GM08714 (cell line): ENCODE data around the gene ANO10.

Experiments
- H3K4me3 ChIP-seq: fragments of 200-500 bp; sonication (Bioruptor generic); 2 replicates; pipeline ENCODE4 v1.5.1; 2014; ENCODE audit warnings: mild to moderate bottlenecking, low read length, inconsistent platforms
- ZNF274 ChIP-seq: IDR thresholded peaks from 2 replicates; pipeline ENCODE4 v1.6.1; 2012; ENCODE audit warnings: mild to moderate bottlenecking, low read depth, low read length

ANO10 gene

GRCh38 chr3:43638594-43639447 lies 17.0 kb upstream of the ANO10 start:
- no peak for TF ChIP-seq ZNF274
- H3K4me3 ChIP-seq, result no peak overlapping the region

GRCh38 chr3:43637702-43638101 lies 15.9 kb upstream of the ANO10 start:
- TF ChIP-seq ZNF274, result no peak
- no peak overlapping the region for H3K4me3 ChIP-seq

DNA sequence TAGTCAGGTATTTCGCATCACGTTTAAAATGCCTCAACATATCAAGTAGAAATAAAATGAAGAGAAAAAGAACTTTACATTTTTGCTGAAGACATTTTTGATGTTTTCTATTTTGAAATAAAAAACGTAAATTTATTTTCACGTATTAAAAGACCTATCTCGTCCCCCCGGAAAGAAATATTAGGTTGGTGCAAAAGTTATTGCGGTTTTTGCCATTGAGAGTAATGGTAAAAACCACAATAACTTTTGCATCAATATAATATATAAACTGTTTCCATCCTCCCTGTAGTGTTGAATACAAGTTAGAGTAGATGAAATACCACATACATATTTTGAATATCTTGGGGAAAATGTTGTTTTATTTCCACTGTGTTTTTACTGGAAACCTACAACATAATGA lies 11.2 kb upstream of the ANO10 start:
- TF ChIP-seq ZNF274, result no peak
- H3K4me3 ChIP-seq, result no peak overlapping the region

GRCh38 chr3:43632269-43632733 lies 10.5 kb upstream of the ANO10 start:
- no peak for TF ChIP-seq ZNF274
- H3K4me3 ChIP-seq, result no peak overlapping the region

DNA sequence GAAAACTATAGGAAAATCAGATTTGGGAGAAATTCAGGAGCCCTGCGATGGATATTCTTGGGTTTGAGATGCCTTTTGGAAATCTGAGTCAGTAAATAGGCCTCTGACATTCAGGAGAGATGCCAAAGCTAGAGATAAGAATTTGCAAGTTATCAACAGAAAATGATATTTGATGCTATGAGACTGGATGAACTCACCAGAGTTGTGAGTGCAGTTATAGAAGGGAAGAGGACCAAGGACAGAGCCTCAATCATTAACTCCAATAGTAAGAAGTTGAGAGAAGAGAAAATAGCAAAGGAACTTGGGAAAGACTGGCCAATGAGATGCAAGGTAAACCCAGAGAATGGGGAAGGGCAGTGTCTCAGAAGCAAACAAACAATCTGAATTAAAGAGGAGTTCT lies 7.9 kb upstream of the ANO10 start:
- no peak for TF ChIP-seq ZNF274
- no peak overlapping the region for H3K4me3 ChIP-seq

DNA sequence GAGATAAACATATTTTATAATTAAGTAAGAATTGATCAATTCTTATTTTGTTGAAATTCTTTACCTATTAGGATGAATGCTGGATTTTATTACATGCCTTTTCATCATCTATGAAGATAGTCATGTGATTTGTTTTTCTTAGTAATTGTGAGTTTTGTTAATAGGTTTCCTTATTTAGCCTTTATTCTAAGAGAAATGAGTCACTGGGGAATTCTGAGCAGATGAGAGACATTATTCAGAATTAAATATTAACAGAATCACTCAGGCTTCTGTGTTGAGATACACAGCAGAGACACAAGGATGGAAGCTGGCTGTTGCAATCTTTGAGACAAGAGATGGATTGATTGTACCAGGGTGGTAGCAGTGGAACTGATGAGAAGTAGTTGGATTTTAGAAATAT lies 7.4 kb upstream of the ANO10 start:
- no peak for TF ChIP-seq ZNF274
- no peak overlapping the region for H3K4me3 ChIP-seq

DNA sequence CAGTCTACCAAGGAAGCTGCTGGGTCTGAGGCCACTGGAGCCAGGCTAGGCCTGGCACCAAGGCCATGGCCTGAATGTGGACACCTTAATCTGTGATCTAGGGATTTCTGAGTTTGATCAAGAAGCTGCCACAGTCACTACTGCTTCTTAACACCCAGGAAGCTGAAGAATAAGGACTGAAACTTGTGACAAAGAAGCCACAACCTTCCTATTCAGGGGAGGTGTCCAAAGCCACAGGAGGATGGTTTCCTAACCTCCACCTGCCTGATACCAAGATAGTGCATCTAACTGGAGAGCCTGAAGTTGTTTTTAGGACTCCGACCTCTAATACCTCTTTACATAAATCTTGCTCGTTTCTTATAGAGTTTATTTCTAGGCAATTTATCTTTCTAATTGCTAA lies 5.5 kb upstream of the ANO10 start:
- no peak for TF ChIP-seq ZNF274
- peak overlapping the region; percentile 23 for H3K4me3 ChIP-seq

DNA sequence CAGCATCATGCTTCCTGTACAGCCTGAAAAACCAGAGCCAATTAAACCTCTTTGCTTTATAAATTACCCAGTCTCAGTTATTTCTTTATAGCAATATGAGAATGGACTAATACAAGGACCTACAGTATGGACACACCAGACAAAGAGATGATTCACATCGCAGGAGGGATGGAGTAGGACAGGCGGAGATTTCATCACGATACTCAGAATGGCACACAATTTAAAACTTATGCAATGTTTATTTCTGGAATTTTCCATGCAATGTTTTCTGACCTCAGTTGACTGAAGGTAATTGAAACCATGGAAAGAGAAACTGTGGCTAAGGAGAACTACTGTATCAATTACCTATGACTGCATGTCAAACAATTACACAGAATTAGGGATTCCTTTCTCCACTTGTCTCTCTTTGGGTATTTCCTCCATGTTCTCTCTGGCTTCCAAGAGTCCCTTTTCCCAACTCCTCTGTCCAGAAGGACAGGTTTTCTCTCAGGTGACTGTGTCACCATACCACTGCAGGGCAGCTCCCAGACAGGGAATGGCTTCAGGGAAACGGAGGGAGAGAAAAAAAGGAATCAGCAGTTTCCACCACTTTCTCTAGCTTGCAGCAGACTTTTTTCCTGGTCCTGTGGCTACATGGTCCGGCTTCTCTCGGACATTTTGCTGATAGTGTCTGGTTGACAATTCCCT lies 3.0 kb upstream of the ANO10 start:
- TF ChIP-seq ZNF274, result no peak
- no peak overlapping the region for H3K4me3 ChIP-seq

DNA sequence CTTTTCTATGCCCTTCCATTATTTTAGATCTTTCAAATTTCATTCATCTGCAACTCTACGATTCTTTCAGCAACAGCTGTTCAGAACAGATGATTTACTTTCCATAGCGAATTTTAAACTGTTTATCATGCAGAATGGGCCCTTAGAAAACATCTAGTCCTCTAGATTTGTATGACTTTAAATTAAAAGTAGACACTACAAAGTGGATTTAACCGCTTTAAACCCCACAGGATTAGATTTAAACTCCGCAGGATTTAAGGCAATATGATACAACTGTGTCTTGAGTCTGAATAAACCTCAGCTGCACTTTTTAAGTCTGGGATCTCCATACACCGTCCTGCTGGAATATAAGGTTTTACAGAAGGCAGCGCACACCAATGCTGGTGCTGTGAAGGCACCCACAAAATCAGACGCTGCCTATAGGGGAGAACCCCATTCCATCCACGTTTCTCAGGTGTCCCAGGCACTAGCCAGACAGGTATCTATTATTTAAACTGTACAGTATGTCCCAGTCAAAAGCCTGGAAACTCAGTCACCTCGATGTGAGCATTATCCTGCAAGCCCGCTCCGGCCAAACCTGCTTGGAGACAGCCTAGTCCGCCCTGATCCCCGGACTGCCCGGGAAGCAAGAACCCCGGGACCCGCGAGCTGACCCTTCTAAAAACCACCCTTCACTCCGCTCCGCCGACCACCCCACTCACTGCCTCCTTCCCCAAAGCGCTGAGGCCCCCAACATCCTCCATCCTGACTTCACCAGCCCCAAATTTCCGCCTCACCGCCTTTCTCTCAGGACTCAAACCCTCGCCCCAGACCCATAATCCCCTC lies 768 bp downstream of the ANO10 start:
- no peak for TF ChIP-seq ZNF274

GRCh38 chr3:43619588-43619987 lies 2.2 kb downstream of the ANO10 start:
- no peak overlapping the region for H3K4me3 ChIP-seq
- no peak for TF ChIP-seq ZNF274

More for the DNA sequence above, 768 bp downstream of the ANO10 start:
- peak overlapping the region; percentile 90 for H3K4me3 ChIP-seq

DNA sequence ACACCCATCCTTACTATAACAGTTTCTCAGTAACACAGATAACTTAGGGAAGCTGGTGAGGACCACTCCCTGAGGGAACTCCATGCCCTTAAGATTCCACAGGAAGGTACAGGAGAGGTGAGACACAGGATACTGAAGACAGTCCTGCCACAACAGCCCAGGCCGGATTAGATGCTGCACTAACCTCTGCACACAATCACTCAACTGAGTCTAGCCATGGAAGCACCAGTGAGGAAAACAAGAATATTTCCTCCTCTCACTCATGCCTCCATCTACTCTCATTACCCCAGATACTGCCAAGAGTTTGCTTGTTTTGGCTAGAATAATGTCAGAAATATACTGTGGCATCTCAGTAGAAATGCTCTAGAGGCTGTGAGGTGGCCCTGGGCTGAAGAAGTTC lies 3.7 kb downstream of the ANO10 start:
- no peak overlapping the region for H3K4me3 ChIP-seq
- no peak for TF ChIP-seq ZNF274

DNA sequence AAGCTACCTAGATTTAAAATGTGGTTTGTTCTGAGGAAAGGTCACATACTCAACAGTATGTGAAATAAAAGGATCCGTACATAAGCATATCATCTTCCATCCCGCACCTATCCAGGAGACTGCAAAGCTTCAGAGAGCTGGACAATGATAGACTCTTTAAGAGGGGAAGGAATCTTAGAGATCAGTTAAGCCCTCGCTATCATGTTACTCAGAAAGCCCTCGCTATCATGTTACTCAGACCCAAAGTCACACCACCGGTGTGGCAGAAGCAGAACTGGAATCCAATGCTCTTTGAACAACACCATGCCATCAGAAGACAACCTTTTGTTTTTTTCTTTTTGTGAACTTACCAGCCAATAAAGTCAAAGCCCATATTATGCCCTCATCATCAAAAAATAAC lies 5.8 kb downstream of the ANO10 start:
- no peak overlapping the region for H3K4me3 ChIP-seq
- no peak for TF ChIP-seq ZNF274

DNA sequence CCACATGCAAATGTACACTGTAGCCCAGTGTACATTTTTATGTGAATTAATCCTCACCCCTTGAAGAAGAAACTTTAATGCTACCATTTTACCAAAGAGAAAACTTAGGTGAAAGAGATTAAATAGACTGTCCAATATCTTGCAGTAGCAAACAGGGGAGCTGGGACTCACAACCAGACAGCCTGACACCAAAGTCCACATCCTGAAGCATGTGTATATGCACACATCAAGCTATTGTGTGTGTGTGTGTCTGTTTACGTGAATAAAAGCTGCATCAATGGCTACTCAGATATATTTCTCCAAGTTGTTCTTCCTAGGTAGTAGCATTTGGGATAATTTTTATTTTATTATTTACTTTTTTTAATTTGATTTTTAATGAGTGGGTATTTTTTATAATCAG lies 6.7 kb downstream of the ANO10 start:
- no peak for TF ChIP-seq ZNF274

GRCh38 chr3:43613976-43614375 lies 7.8 kb downstream of the ANO10 start:
- no peak for TF ChIP-seq ZNF274
- no peak overlapping the region for H3K4me3 ChIP-seq

More for the DNA sequence above, 6.7 kb downstream of the ANO10 start:
- H3K4me3 ChIP-seq, result no peak overlapping the region
